HepG2 (cell line): ENCODE data around the gene GGTLC2.

Experiments
- JUNB ChIP-seq: sonication (generic); formaldehyde crosslinking; IDR thresholded peaks from 2 replicates; pipeline ENCODE4 v1.8.0; 2022; ENCODE audit warnings: missing genetic modification reagents, mild to moderate bottlenecking, borderline replicate concordance
- MTF2 ChIP-seq: sonication (generic); formaldehyde crosslinking; IDR thresholded peaks from 2 replicates; pipeline ENCODE4 v1.5.0; 2020; ENCODE audit warnings: missing genetic modification reagents, borderline replicate concordance
- NR1H2 ChIP-seq: sonication (generic); formaldehyde crosslinking; IDR thresholded peaks from 2 replicates; pipeline ENCODE4 v1.8.1; 2022; ENCODE audit warnings: low read depth, missing genetic modification reagents, borderline replicate concordance
- PCBP2 ChIP-seq: fragments of 200-400 bp; formaldehyde crosslinking; optimal IDR thresholded peaks from 2 replicates; pipeline ENCODE3; 2018; ENCODE audit warnings: low read length, low read depth; ENCODE audit not compliant: poor library complexity, severe bottlenecking
- SOX13 ChIP-seq, 3 experiments: fragments of 450-650 bp in 1 of 3; sonication (generic) in 1 of 3; formaldehyde crosslinking in 1 of 3; IDR thresholded peaks in 2 of 3; conservative IDR thresholded peaks in 1 of 3; 2 replicates each; pipeline versions ENCODE4 v1.5.0 to v1.6.1; 2016 to 2020; ENCODE audit warnings: antibody characterized with exemption in 1 of 3, mild to moderate bottlenecking in 1 of 3, missing compliant biosample characterization in 1 of 3, missing genetic modification reagents in 1 of 3, moderate library complexity in 1 of 3
- TF ChIP-seq, protein P1 (sequence below): sonication (generic); formaldehyde crosslinking; IDR thresholded peaks from 2 replicates; pipeline ENCODE4 v1.5.0; 2020; ENCODE audit warnings: missing genetic modification reagents
- TF ChIP-seq, protein P2 (sequence below): sonication (generic); formaldehyde crosslinking; IDR thresholded peaks from 2 replicates; pipeline ENCODE4 v1.5.0; 2020; ENCODE audit warnings: mild to moderate bottlenecking, missing genetic modification reagents, moderate library complexity

DNA sequence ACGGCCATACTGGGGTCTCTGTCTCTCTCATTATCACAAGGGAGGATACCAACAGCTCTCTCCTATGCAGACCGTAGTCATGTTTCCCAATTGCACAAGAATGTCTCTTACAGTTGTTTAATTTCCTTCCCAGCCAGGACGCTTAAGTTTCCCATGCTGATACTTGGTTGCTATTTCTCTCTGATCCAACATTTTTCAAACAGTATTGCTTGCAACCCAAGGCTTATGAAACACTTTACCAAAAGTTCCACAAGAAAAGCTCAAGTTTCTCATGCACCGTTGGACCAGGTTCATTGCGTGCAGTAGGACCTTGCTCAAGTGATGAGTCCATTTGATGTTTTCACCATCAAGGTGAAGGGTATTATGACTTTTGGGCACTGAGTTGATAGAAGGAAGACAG is 46.6 kb downstream of the GGTLC2 start:
- no peak for TF ChIP-seq MTF2
- no peak for TF ChIP-seq NR1H2 (CRISPR knock-in tag)
- TF ChIP-seq, protein P1, sequence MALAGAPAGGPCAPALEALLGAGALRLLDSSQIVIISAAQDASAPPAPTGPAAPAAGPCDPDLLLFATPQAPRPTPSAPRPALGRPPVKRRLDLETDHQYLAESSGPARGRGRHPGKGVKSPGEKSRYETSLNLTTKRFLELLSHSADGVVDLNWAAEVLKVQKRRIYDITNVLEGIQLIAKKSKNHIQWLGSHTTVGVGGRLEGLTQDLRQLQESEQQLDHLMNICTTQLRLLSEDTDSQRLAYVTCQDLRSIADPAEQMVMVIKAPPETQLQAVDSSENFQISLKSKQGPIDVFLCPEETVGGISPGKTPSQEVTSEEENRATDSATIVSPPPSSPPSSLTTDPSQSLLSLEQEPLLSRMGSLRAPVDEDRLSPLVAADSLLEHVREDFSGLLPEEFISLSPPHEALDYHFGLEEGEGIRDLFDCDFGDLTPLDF (CRISPR knock-in tag) = no peak
- TF ChIP-seq, protein P2, sequence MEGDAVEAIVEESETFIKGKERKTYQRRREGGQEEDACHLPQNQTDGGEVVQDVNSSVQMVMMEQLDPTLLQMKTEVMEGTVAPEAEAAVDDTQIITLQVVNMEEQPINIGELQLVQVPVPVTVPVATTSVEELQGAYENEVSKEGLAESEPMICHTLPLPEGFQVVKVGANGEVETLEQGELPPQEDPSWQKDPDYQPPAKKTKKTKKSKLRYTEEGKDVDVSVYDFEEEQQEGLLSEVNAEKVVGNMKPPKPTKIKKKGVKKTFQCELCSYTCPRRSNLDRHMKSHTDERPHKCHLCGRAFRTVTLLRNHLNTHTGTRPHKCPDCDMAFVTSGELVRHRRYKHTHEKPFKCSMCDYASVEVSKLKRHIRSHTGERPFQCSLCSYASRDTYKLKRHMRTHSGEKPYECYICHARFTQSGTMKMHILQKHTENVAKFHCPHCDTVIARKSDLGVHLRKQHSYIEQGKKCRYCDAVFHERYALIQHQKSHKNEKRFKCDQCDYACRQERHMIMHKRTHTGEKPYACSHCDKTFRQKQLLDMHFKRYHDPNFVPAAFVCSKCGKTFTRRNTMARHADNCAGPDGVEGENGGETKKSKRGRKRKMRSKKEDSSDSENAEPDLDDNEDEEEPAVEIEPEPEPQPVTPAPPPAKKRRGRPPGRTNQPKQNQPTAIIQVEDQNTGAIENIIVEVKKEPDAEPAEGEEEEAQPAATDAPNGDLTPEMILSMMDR (CRISPR knock-in tag) = no peak
- no peak for TF ChIP-seq SOX13 (IDR thresholded peaks at IDR 0.05)
- TF ChIP-seq SOX13 (CRISPR knock-in tag; conservative IDR thresholded peaks at IDR 0.05 in 1 of 2, IDR thresholded peaks at IDR 0.05 in 1 of 2) = no peak
- TF ChIP-seq JUNB (CRISPR knock-in tag) = no peak
- TF ChIP-seq PCBP2 = no peak
